ENCODE results near the gene NUP107. TPM values are rescaled to one million over a fixed set of nuclear protein-coding genes. Genes with fewer than 3 reads are reported as not detected.
"Not testable (repeated sequence)": the region's sequence is repeated elsewhere in the genome, so short reads cannot be mapped to it uniquely, and the experiment has no call there.

NUP107 gene
- polyA plus RNA-seq, 2 of the 4 experiments (the other 2 are of a cell fraction) = 78.5 to 194 TPM

- TF ChIP-seq ELK1 (IDR thresholded peaks at IDR 0.05; ENCODE audit: low read depth, low read length) (no peak), JUNB (IDR thresholded peaks at IDR 0.05) (no peak), BHLHE40 (IDR thresholded peaks at IDR 0.05; ENCODE audit: low read depth, low read length) (no peak), RARB (CRISPR knock-in tag; IDR thresholded peaks at IDR 0.05) (no peak), HOXB13 (CRISPR knock-in tag; IDR thresholded peaks at IDR 0.05; ENCODE audit: low read depth) (no peak), TFCP2L1 (CRISPR knock-in tag; IDR thresholded peaks at IDR 0.05) (no peak), E2F6 (IDR thresholded peaks at IDR 0.05; ENCODE audit: borderline replicate concordance, low read depth) (peak; percentile 70; the same call in 1 of the 2 replicates), CEBPB (IDR thresholded peaks at IDR 0.05) (peak in 1 of 2 experiments; percentile 61; a peak in 2 of 4 replicates), RCOR1 (IDR thresholded peaks at IDR 0.05; ENCODE audit: low read depth, low read length) (no peak), ZC3H11A (IDR thresholded peaks at IDR 0.05) (no peak; the same call in 1 of the 2 replicates), FOXS1 (CRISPR knock-in tag; IDR thresholded peaks at IDR 0.05) (no peak), ESRRA (IDR thresholded peaks at IDR 0.05; ENCODE audit: borderline replicate concordance, low read length) (no peak), FOSB (CRISPR knock-in tag; IDR thresholded peaks at IDR 0.05) (no peak), HDAC2 (IDR thresholded peaks at IDR 0.05) (peak; percentile 82; the same call in 1 of the 2 replicates), RFX5 (IDR thresholded peaks at IDR 0.05) (no peak; the same call in 1 of the 2 replicates), SREBF2 (IDR thresholded peaks at IDR 0.05) (no peak), FOSL2 (IDR thresholded peaks at IDR 0.05) (no peak), FOSL2 (CRISPR knock-in tag; IDR thresholded peaks at IDR 0.05) (no peak), PBX3 (IDR thresholded peaks at IDR 0.05) (peak; percentile 79), HMGXB4 (CRISPR knock-in tag; IDR thresholded peaks at IDR 0.05; ENCODE audit: borderline replicate concordance) (no peak)
- TF ChIP-seq, protein P1, sequence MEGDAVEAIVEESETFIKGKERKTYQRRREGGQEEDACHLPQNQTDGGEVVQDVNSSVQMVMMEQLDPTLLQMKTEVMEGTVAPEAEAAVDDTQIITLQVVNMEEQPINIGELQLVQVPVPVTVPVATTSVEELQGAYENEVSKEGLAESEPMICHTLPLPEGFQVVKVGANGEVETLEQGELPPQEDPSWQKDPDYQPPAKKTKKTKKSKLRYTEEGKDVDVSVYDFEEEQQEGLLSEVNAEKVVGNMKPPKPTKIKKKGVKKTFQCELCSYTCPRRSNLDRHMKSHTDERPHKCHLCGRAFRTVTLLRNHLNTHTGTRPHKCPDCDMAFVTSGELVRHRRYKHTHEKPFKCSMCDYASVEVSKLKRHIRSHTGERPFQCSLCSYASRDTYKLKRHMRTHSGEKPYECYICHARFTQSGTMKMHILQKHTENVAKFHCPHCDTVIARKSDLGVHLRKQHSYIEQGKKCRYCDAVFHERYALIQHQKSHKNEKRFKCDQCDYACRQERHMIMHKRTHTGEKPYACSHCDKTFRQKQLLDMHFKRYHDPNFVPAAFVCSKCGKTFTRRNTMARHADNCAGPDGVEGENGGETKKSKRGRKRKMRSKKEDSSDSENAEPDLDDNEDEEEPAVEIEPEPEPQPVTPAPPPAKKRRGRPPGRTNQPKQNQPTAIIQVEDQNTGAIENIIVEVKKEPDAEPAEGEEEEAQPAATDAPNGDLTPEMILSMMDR (IDR thresholded peaks at IDR 0.05) = no peak
- TF ChIP-seq, protein P2, sequence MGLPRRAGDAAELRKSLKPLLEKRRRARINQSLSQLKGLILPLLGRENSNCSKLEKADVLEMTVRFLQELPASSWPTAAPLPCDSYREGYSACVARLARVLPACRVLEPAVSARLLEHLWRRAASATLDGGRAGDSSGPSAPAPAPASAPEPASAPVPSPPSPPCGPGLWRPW (IDR thresholded peaks at IDR 0.05) = no peak
These were observed at the start of gene NUP107 (continued) for GRCh38 chr12:68686595-68687521.

- H3K4me3 ChIP-seq; FAIRE-seq; POLR2A ChIA-PET; H3K27ac ChIP-seq; DNase-seq (ENCODE audit: low read depth in 1 of 2, low spot score in 1 of 2); CTCF ChIA-PET; ATAC-seq; H3K9me3 ChIP-seq; H3K4me2 ChIP-seq: not testable (repeated sequence)
- peaks cover 27% of the 10 kb centered on the region for H3K4me1 ChIP-seq
- WGBS (ENCODE audit: missing lambda C conversion rate) = 97% methylated on average over 3 of the region's 3 CpGs
These were observed 49.3 kb upstream of the NUP107 start for GRCh38 chr12:68637439-68637838.
